K562 (cell line): ENCODE measurements around the gene GDF11. TPM values are rescaled to one million over a fixed set of nuclear protein-coding genes. Genes with fewer than 3 reads are reported as not detected.

Experiments
- ATF7 ChIP-seq: fragments of 450-650 bp; IDR thresholded peaks from 2 replicates; pipeline ENCODE4 v1.7.1; 2014; ENCODE audit warnings: mild to moderate bottlenecking, moderate library complexity
- C11orf30 ChIP-seq: fragments of 450-650 bp; IDR thresholded peaks from 2 replicates; pipeline ENCODE4 v1.6.1; 2016; ENCODE audit warnings: low read depth, mild to moderate bottlenecking
- CREB3 ChIP-seq: fragments of 450-650 bp; conservative IDR thresholded peaks from 2 replicates; pipeline ENCODE4 v1.6.1; 2016; ENCODE audit warnings: missing genetic modification characterization, low read depth, mild to moderate bottlenecking, missing compliant biosample characterization, moderate library complexity
- CREB5 ChIP-seq: fragments of 250-450 bp; sonication (Bioruptor Pico); IDR thresholded peaks from 2 replicates; pipeline ENCODE4 v1.5.0; 2020; ENCODE audit warnings: mild to moderate bottlenecking
- ETV5 ChIP-seq: sonication (generic); formaldehyde crosslinking; IDR thresholded peaks from 2 replicates; pipeline ENCODE4 v1.4.0; 2020; ENCODE audit warnings: low read depth, mild to moderate bottlenecking, missing genetic modification reagents
- IRF2 ChIP-seq: sonication (generic); formaldehyde crosslinking; IDR thresholded peaks from 2 replicates; pipeline ENCODE4 v1.8.1; 2022; ENCODE audit warnings: mild to moderate bottlenecking, missing genetic modification reagents
- KLF6 ChIP-seq: fragments of 250-450 bp; sonication (Bioruptor Pico); IDR thresholded peaks from 2 replicates; pipeline ENCODE4 v1.4.0; 2020; ENCODE audit warnings: mild to moderate bottlenecking, moderate library complexity, borderline replicate concordance
- MAFG ChIP-seq: fragments of 450-650 bp; conservative IDR thresholded peaks from 2 replicates; pipeline ENCODE4 v1.6.1; 2016; ENCODE audit warnings: missing genetic modification characterization, missing compliant biosample characterization
- PHF8 ChIP-seq: fragments of 200-600 bp; sonication (generic); IDR thresholded peaks from 2 replicates; pipeline ENCODE4 v1.6.1; 2012; ENCODE audit warnings: mixed run types, mild to moderate bottlenecking, inconsistent platforms, low read length, moderate library complexity, borderline replicate concordance
- SMAD4 ChIP-seq: fragments of 250-450 bp; sonication (Bioruptor Pico); conservative IDR thresholded peaks from 2 replicates; pipeline ENCODE4 v1.8.0; 2021; ENCODE audit warnings: inconsistent platforms, mild to moderate bottlenecking, moderate library complexity
- STAT5A ChIP-seq: IDR thresholded peaks from 2 replicates; pipeline ENCODE4 v1.6.1; 2012; ENCODE audit warnings: low read length, inconsistent platforms, borderline replicate concordance
- THRA ChIP-seq: fragments of 450-650 bp; IDR thresholded peaks from 2 replicates; pipeline ENCODE4 v1.6.1; 2017; ENCODE audit warnings: mild to moderate bottlenecking, moderate library complexity
- ZFP30 ChIP-seq: fragments of 250-450 bp; sonication (Bioruptor Pico); IDR thresholded peaks from 2 replicates; pipeline ENCODE4 v1.8.0; 2022; ENCODE audit warnings: moderate library complexity, mild to moderate bottlenecking, inconsistent platforms, borderline replicate concordance
- ZNF174 ChIP-seq: fragments of 250-450 bp; sonication (Bioruptor Pico); IDR thresholded peaks from 2 replicates; pipeline ENCODE4 v1.4.0; 2020; ENCODE audit warnings: mild to moderate bottlenecking
- ZNF280A ChIP-seq: fragments of 450-650 bp; IDR thresholded peaks from 2 replicates; pipeline ENCODE4 v1.6.1; 2018; ENCODE audit warnings: mild to moderate bottlenecking, low read depth; ENCODE audit not compliant: partially characterized antibody
- ZNF830 ChIP-seq: fragments of 250-450 bp; sonication (Bioruptor Pico); IDR thresholded peaks from 2 replicates; pipeline ENCODE4 v1.5.0; 2021; ENCODE audit warnings: mild to moderate bottlenecking
- polyA plus RNA-seq, 8 experiments: library from polyadenylated mRNA; depleted of rRNA in 4 of 8; stranded (reverse) in 5 of 8; unstranded in 3 of 8; fragments of >200 nt; fragmentation: Nextera tagmentation in 2 of 8; fragmentation: Illumina TruSeq in 1 of 8; extraction: Ambion mirVana in 2 of 8; extraction: Trizol in 1 of 8; gene quantifications; 2 replicates each; pipeline versions ENCODE4 v1.2.1 to v1.2.3, GENCODE V29; 2011 to 2014; ENCODE audit warnings: inconsistent platforms in 1 of 8, missing spikeins in 1 of 8
- total RNA-seq, 7 experiments: library from RNA; depleted of rRNA in 6 of 7; stranded (reverse); fragments of >200 nt in 6 of 7; fragmentation: Illumina TruSeq in 2 of 7; extraction: Trizol in 2 of 7; gene quantifications; 2 replicates each; pipeline versions ENCODE4 v1.2.1 to v1.2.3, GENCODE V29; 2011 to 2021; ENCODE audit warnings: low replicate concordance in 1 of 7
- TF ChIP-seq, protein P1 (sequence below): fragments of 450-650 bp; IDR thresholded peaks from one replicate; pipeline ENCODE4 v1.6.1; 2018; ENCODE audit warnings: mild to moderate bottlenecking, moderate library complexity; ENCODE audit not compliant: partially characterized antibody
- TF ChIP-seq, protein P2 (sequence below): fragments of 450-650 bp; IDR thresholded peaks from 2 replicates; pipeline ENCODE4 v1.7.0; 2016; ENCODE audit warnings: borderline replicate concordance

Gene GDF11
- total and polyA plus RNA-seq, 9 of the 15 experiments (the other 6 are each of a cell fraction or from before 2014, with no cell fraction given), result 1.4 to 15.7 (median 4.8) TPM

- TF ChIP-seq THRA, result no peak
- TF ChIP-seq PHF8, result peak; percentile 21; the same call in 1 of the 2 replicates
- TF ChIP-seq SMAD4 (CRISPR knock-in tag), result no peak
- TF ChIP-seq ETV5 (CRISPR knock-in tag), result no peak
- no peak for TF ChIP-seq IRF2 (CRISPR knock-in tag)
- no peak for TF ChIP-seq KLF6
- no peak for TF ChIP-seq ZNF280A
- no peak for TF ChIP-seq ZNF174 (CRISPR knock-in tag)
- no peak for TF ChIP-seq ZNF830 (CRISPR knock-in tag)
- no peak for TF ChIP-seq CREB3 (tag)
- TF ChIP-seq ZFP30 (CRISPR knock-in tag), result no peak
- no peak for TF ChIP-seq STAT5A
- no peak for TF ChIP-seq CREB5 (CRISPR knock-in tag)
- peak; percentile 91 for TF ChIP-seq MAFG (tag)
- peak; percentile 95 for TF ChIP-seq C11orf30
- TF ChIP-seq, protein P1, sequence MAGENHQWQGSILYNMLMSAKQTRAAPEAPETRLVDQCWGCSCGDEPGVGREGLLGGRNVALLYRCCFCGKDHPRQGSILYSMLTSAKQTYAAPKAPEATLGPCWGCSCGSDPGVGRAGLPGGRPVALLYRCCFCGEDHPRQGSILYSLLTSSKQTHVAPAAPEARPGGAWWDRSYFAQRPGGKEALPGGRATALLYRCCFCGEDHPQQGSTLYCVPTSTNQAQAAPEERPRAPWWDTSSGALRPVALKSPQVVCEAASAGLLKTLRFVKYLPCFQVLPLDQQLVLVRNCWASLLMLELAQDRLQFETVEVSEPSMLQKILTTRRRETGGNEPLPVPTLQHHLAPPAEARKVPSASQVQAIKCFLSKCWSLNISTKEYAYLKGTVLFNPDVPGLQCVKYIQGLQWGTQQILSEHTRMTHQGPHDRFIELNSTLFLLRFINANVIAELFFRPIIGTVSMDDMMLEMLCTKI, result no peak
- TF ChIP-seq, protein P2, sequence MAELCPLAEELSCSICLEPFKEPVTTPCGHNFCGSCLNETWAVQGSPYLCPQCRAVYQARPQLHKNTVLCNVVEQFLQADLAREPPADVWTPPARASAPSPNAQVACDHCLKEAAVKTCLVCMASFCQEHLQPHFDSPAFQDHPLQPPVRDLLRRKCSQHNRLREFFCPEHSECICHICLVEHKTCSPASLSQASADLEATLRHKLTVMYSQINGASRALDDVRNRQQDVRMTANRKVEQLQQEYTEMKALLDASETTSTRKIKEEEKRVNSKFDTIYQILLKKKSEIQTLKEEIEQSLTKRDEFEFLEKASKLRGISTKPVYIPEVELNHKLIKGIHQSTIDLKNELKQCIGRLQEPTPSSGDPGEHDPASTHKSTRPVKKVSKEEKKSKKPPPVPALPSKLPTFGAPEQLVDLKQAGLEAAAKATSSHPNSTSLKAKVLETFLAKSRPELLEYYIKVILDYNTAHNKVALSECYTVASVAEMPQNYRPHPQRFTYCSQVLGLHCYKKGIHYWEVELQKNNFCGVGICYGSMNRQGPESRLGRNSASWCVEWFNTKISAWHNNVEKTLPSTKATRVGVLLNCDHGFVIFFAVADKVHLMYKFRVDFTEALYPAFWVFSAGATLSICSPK, result no peak
- 0 out of 2 replicates have a peak, but pooled peaks have one; percentile 12 for TF ChIP-seq ATF7
These were observed 4.5 kb upstream of the GDF11 start (continued) for GRCh38 chr12:55738123-55739024.
